ENCODE measurements around the gene ALDH3A1. TPM values are rescaled to one million over a fixed set of nuclear protein-coding genes. Genes with fewer than 3 reads are reported as not detected.
A peak's percentile ranks its signal among the peaks of the same experiment; 100 is the strongest.

The ALDH3A1 gene
- total RNA-seq, 1 donor: 0.54 TPM

- no peak overlapping the region for H3K4me3 ChIP-seq (ENCODE audit: low read depth, low read length)
- no peak for DNase-seq (ENCODE audit: low read depth)
- TF ChIP-seq CTCF (IDR thresholded peaks at IDR 0.05; ENCODE audit: insufficient read depth, low read length): no peak
These were observed 33.3 kb downstream of the ALDH3A1 start for GRCh38 chr17:19714542-19715411.

GRCh38 chr17:19713901-19714361 is 34.2 kb downstream of the ALDH3A1 start:
- TF ChIP-seq CTCF (IDR thresholded peaks at IDR 0.05; ENCODE audit: insufficient read depth, low read length): no peak
- H3K4me3 ChIP-seq (ENCODE audit: low read depth, low read length): no peak overlapping the region
- DNase-seq (ENCODE audit: low read depth): no peak

DNA sequence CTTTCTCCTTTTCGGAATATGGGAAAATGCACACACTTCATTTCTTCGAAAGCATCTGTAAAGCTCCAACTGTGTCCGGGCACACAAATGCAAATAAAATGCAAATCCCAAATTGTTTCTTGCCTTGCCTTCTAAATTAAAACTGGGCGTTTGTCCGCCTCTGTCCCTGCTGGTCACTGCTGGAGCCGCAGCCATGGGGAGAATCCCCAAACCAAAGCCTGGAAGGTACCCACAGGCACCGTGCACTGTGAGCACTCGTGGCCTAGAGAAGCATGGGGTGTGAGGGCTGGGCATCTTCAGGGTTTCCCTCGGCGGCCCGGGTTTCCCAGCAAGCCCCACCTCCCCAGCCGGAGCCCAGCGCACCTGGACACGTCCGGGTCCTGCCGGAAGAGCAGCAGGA is 34.6 kb downstream of the ALDH3A1 start:
- TF ChIP-seq CTCF (IDR thresholded peaks at IDR 0.05; ENCODE audit: insufficient read depth, low read length): peak; percentile 32
- no peak overlapping the region for H3K4me3 ChIP-seq (ENCODE audit: low read depth, low read length)
- DNase-seq (ENCODE audit: low read depth): no peak

DNA sequence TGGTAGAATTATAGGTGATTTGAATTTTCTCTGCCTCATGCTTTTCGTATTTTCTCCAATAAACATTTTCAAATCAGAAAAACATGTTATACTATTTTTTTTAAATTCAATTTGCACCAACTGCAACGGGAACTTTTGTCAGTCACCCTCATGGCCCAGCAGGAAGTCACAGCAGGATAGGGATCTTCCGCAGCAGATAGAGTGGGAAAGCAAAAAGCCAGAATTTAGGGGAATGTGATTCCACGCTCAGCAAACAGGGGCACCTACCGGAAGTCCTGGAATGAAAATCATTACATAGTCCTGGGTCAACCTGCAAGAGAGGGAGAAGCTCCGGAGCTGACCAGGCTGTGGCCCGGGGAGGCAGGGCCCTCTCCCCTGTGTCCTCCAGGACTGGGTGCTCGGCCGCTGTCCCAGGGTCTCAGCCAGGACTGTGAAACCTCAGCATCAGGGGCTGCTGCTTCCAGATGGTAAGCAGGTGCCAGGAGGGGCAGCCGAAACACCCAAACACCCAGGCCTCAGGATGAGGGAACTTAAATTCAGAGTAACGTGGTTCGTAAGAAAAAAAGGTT is 35.6 kb downstream of the ALDH3A1 start:
- H3K4me3 ChIP-seq (ENCODE audit: low read depth, low read length): no peak overlapping the region
- DNase-seq (ENCODE audit: low read depth): no peak
- TF ChIP-seq CTCF (IDR thresholded peaks at IDR 0.05; ENCODE audit: insufficient read depth, low read length): no peak

- no peak for TF ChIP-seq CTCF (IDR thresholded peaks at IDR 0.05; ENCODE audit: insufficient read depth, low read length)
- no peak overlapping the region for H3K4me3 ChIP-seq (ENCODE audit: low read depth, low read length)
- DNase-seq (ENCODE audit: low read depth): no peak
These were observed 38.3 kb downstream of the ALDH3A1 start for GRCh38 chr17:19709841-19710240.

DNA sequence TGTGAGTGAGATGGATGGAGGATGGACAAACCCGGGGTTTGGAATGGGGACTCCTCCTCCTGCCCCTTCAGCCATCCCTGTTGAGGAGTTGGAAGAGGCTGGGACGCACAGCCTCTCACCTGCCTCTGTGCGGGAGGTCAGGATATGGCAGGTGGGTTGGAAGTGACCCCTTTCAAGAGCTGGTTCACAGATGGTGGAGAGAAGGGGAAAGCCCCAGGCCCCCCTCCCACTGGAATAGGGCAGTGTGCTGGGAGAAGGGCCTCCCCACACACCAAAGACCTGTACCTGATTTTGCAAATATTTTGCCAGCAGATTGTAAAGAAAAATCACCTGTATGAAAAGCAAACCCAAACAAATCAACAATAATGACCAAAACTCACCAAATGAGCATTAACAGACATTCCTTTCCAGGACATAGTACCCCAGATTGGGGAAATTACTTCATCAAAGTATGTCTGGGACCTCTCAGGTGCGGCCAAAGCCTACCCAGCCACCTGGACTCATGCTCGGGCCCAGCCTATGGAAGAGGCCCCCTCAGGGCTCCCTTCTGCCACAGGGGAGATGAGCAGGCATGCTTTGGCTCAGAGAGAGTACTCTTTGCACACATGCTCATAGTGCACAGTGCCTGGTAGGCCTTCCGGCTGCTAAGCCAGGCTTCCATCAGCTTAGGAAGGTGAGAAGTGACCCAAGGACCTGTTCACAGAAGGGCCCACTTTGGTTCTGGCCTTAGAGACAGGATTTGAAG is 39.5 kb downstream of the ALDH3A1 start:
- no peak for TF ChIP-seq CTCF (IDR thresholded peaks at IDR 0.05; ENCODE audit: insufficient read depth, low read length)
- H3K4me3 ChIP-seq (ENCODE audit: low read depth, low read length): no peak overlapping the region
- DNase-seq (ENCODE audit: low read depth): no peak
